ENCODE measurements around the gene NHP2. TPM values are rescaled to one million over a fixed set of nuclear protein-coding genes. Genes with fewer than 3 reads are reported as not detected.

The NHP2 gene
- total and polyA plus RNA-seq, 10 of the 15 experiments (the other 5 are each of a cell fraction or from before 2014, with no cell fraction given): 39.2 to 513 (median 198) TPM

- TF ChIP-seq ZZZ3 (IDR thresholded peaks at IDR 0.05; ENCODE audit: control insufficient read depth, insufficient read length, low read depth) (no peak), ZBED1 (IDR thresholded peaks at IDR 0.05; ENCODE audit: borderline replicate concordance) (no peak), GABPA (IDR thresholded peaks at IDR 0.05; ENCODE audit: low read depth) (peak; percentile 81), LARP7 (IDR thresholded peaks at IDR 0.05) (no peak), BRCA1 (IDR thresholded peaks at IDR 0.05; ENCODE audit: low read depth, low read length) (no peak), NFXL1 (IDR thresholded peaks at IDR 0.05; ENCODE audit: borderline replicate concordance) (no peak), POU2F2 (IDR thresholded peaks at IDR 0.05; ENCODE audit: borderline replicate concordance, low read depth, low read length) (no peak), SMARCA5 (IDR thresholded peaks at IDR 0.05) (no peak), PML (IDR thresholded peaks at IDR 0.05; ENCODE audit: low read length) (no peak), SMC3 (IDR thresholded peaks at IDR 0.05; ENCODE audit: borderline replicate concordance, low read length) (no peak), JUNB (IDR thresholded peaks at IDR 0.05) (no peak), ELK1 (IDR thresholded peaks at IDR 0.05; ENCODE audit: low read depth, low read length) (peak; percentile 46; the same call in 1 of the 2 replicates), ZNF384 (IDR thresholded peaks at IDR 0.05; ENCODE audit: borderline replicate concordance, low read depth, low read length) (peak; percentile 7; the same call in 1 of the 2 replicates), RCOR1 (conservative IDR thresholded peaks at IDR 0.05; ENCODE audit: low read depth, low read length) (no peak), PAX5 (IDR thresholded peaks at IDR 0.05; ENCODE audit: borderline replicate concordance, low read depth, low read length) (no peak), IKZF1 (conservative IDR thresholded peaks at IDR 0.05) (peak; percentile 61; the same call in 1 of the 2 replicates), TCF7 (IDR thresholded peaks at IDR 0.05; ENCODE audit: borderline replicate concordance) (no peak)
- TF ChIP-seq, protein P1, sequence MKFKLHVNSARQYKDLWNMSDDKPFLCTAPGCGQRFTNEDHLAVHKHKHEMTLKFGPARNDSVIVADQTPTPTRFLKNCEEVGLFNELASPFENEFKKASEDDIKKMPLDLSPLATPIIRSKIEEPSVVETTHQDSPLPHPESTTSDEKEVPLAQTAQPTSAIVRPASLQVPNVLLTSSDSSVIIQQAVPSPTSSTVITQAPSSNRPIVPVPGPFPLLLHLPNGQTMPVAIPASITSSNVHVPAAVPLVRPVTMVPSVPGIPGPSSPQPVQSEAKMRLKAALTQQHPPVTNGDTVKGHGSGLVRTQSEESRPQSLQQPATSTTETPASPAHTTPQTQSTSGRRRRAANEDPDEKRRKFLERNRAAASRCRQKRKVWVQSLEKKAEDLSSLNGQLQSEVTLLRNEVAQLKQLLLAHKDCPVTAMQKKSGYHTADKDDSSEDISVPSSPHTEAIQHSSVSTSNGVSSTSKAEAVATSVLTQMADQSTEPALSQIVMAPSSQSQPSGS (IDR thresholded peaks at IDR 0.05; ENCODE audit: low read length): no peak
- TF ChIP-seq, protein P2, sequence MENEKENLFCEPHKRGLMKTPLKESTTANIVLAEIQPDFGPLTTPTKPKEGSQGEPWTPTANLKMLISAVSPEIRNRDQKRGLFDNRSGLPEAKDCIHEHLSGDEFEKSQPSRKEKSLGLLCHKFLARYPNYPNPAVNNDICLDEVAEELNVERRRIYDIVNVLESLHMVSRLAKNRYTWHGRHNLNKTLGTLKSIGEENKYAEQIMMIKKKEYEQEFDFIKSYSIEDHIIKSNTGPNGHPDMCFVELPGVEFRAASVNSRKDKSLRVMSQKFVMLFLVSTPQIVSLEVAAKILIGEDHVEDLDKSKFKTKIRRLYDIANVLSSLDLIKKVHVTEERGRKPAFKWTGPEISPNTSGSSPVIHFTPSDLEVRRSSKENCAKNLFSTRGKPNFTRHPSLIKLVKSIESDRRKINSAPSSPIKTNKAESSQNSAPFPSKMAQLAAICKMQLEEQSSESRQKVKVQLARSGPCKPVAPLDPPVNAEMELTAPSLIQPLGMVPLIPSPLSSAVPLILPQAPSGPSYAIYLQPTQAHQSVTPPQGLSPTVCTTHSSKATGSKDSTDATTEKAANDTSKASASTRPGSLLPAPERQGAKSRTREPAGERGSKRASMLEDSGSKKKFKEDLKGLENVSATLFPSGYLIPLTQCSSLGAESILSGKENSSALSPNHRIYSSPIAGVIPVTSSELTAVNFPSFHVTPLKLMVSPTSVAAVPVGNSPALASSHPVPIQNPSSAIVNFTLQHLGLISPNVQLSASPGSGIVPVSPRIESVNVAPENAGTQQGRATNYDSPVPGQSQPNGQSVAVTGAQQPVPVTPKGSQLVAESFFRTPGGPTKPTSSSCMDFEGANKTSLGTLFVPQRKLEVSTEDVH (IDR thresholded peaks at IDR 0.05; ENCODE audit: low read depth, partially characterized antibody): peak; percentile 55
- TF ChIP-seq, protein P3, sequence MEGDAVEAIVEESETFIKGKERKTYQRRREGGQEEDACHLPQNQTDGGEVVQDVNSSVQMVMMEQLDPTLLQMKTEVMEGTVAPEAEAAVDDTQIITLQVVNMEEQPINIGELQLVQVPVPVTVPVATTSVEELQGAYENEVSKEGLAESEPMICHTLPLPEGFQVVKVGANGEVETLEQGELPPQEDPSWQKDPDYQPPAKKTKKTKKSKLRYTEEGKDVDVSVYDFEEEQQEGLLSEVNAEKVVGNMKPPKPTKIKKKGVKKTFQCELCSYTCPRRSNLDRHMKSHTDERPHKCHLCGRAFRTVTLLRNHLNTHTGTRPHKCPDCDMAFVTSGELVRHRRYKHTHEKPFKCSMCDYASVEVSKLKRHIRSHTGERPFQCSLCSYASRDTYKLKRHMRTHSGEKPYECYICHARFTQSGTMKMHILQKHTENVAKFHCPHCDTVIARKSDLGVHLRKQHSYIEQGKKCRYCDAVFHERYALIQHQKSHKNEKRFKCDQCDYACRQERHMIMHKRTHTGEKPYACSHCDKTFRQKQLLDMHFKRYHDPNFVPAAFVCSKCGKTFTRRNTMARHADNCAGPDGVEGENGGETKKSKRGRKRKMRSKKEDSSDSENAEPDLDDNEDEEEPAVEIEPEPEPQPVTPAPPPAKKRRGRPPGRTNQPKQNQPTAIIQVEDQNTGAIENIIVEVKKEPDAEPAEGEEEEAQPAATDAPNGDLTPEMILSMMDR (IDR thresholded peaks at IDR 0.05 in 2 of 3, conservative IDR thresholded peaks at IDR 0.05 in 1 of 3; ENCODE audit: control insufficient read depth in 2 of 3, extremely low read depth in 1 of 3, insufficient read depth in 1 of 3, low read depth in 3 of 3, low read length in 3 of 3): no peak
- TF ChIP-seq, protein P4, sequence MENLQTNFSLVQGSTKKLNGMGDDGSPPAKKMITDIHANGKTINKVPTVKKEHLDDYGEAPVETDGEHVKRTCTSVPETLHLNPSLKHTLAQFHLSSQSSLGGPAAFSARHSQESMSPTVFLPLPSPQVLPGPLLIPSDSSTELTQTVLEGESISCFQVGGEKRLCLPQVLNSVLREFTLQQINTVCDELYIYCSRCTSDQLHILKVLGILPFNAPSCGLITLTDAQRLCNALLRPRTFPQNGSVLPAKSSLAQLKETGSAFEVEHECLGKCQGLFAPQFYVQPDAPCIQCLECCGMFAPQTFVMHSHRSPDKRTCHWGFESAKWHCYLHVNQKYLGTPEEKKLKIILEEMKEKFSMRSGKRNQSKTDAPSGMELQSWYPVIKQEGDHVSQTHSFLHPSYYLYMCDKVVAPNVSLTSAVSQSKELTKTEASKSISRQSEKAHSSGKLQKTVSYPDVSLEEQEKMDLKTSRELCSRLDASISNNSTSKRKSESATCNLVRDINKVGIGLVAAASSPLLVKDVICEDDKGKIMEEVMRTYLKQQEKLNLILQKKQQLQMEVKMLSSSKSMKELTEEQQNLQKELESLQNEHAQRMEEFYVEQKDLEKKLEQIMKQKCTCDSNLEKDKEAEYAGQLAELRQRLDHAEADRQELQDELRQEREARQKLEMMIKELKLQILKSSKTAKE (IDR thresholded peaks at IDR 0.05; ENCODE audit: low read depth, poor library complexity, severe bottlenecking): no peak
Observed at GRCh38 chr5:178153530-178154340, at the start of gene NHP2 (continued).
